Fibroblast of skin of right biceps (primary cell): Measurements from ENCODE around the gene PCYT1B.
A peak's percentile ranks its signal among the peaks of the same experiment; 100 is the strongest.
"Not testable (repeated sequence)": the region's sequence is repeated elsewhere in the genome, so short reads cannot be mapped to it uniquely, and the experiment has no call there.

Experiments used
- DNase-seq: peaks from one replicate; pipeline ENCODE4 v3.0.0-alpha.2; 2013

Gene PCYT1B

DNA sequence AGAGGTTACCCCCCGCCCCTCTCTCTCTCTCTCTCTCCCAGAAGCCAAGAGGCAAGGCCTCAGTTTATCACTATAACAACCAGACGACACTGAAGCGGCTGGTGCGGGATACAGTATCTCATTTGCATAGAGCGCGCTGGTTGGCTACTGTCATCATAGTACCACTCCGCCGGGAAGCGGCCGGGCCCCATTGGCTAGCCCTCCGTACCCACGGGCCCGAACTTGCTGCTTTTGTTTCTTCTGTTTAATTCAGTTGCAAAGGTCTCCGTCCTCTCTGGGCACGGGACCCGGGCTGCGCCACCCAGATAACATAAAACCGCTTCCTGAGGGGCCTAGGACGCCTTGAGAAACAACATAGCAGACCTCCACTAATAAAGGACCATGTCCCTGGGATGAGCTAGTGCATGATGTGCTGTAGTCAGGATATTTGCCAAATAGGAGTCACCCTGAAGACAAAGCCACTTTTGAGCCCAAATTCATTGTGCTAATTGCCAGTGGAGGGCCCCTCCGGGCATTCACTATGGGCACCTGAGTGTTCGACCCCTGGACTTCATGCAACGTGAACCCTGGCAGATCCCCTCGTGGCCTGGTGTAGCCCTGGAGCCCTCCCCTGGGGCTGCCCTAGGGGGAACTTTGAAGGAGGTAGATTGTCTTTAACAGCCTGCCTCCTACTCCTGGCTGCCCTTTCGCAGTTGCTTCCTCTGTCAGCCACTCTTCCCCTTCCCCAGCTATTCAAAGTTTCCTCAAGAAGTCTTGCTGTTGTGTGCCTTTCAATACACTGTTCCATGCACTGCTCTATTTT, at the start of gene PCYT1B:
Gene PCYT1B (minus strand): TSS at position 91 of the 802 bp plus-strand sequence. CDS start 242 bp downstream, outside the sequence.
- DNase-seq: peak; percentile 69

DNA sequence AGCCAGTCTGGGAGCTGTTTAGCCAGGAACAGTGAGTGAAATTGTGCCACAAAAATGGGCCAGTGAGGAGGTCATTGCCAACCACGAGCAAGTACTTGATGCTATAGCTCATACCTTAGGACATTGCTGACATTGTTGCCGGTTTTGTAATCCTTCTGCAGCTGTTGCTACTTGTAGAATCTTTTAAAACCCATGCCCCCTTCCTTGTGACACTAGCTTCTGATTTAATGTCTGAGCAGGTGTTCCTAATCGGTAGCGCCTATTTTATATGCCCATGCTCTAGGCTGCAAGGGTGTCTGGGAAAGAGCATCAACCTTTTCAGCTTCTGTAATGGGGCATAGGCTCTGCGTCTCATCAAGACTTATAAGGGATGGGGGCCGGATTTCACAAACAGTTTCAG, 49.1 kb upstream of the PCYT1B start:
- DNase-seq: no peak

DNA sequence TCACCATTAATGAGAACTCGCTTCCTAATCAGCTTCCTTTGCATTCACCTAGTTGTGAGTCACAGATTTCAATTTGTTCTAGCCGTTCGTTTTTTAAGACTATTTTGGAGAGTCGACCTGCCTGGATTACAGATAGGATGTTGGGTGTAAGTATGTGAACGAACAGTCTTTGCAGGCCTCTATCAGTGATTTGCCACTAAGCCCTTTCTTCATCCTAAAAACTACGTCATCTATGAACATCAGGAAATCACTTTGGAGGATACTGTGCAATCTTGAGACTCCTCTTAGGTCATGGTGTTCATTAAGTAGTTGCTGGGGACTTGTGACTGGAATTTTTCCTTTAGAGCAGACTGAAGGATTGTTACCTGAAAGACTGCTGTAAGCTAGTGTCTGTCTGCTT, 47.7 kb upstream of the PCYT1B start:
- DNase-seq: peak; percentile 1

DNA sequence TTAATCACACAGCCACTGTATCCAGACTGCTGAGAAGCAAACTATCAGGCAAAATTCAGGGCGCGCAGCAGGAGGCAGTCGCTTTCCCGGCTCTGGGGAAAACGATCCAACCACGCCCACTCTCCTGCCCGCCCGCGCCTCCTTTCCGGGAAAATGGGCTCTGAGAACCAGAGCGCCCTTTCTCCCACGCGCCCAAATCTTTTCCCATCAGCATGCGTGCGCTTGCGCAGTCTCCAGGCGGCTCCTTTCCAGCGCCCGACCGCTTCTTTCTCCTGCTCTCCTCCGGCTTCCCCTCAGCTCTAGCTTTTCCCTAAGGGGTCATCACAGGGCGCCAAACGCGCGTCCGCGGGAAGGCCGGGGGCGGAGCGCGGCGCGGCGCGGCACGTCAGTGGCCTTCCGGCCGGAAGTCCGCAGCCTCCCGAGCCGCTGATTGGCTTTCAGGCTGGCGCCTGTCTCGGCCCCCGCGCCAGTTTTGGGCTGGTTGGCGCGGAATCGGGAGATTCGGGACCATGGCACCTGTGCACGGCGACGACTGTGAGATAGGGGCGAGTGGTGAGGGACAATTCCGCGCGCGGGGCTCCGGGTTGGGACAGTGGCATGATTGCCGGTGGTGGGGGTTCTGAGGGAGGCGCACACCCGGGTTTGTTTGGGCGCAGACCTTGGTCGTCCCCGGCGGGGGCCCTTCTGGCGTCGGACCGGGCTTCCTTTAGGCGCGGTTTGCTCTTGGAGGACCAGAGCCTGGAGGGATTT, 46.5 kb upstream of the PCYT1B start, which contains the start of gene POLA1:
Gene POLA1 (plus strand): TSS at position 466 of the 750 bp plus-strand sequence. CDS start 44 bp downstream, at position 510.
- DNase-seq: peak; percentile 96

DNA sequence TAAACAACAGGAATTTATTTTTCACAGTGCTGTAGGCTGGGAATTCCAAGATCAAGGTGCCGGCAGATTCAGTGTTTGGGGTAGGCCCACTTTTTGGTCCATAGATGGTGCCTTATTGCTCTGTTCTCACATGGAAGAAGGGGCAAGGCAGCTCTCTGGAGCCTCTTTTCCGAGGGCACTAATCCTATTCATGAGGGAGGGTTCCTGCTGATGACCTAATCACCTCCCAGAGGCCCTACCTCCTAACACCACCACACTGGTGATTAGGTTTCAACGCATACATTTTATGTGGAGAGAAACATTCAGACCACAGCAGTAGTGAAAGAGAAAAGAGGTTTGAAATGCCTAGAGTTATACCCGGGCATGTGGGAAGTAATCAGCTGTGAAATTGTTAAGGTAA, 45.2 kb upstream of the PCYT1B start:
- DNase-seq: no peak

DNA sequence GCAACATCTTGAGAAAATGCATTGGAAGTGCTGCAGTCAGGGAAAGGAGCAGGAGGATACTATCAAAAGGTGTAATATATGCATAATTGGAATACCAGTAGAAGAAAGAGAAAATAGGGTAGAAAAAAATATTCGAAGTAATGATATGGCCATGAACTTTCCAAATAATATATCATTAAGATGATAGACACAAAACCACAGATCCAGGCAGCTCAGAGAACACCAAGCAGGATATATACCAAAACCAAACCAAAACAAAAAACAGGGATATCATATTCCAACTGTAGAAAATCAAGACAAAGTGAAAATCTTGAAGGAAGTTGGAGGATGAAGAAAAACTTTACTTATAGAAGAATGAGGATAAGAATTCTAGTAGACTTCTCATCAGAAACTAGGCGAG, 36.9 kb upstream of the PCYT1B start:
- no peak for DNase-seq

DNA sequence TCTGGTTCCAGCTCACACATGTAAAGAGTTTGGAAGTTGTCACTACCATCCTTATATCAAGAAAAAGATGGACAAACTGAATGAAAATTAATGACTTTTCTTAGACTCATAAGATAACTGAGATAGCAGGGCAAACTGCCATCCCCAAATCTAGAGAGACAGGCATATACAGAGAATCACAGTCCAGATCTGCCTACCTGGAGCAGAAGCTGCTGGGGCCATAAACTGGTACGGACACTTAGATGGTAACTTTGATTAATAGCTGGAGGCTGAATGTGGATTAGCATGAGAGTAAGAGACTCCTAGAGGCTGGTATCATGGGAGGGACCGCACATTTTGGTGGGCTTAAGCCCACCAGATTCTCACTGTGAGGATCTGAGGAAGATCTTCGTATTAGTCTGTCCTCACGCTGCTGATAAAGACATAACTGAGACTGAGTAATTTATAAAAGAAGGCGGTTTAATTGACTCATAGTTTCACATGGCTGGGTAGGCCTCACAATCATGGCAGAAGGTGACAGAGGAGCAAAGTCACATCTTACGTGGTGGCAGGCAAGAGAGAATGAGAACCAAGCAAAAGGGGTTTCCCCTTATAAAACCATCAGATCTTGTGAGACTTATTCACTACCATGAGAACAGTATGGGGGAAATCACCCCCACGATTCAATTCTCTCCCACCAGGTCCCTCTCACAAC, 35.7 kb upstream of the PCYT1B start:
- DNase-seq: no peak

DNA sequence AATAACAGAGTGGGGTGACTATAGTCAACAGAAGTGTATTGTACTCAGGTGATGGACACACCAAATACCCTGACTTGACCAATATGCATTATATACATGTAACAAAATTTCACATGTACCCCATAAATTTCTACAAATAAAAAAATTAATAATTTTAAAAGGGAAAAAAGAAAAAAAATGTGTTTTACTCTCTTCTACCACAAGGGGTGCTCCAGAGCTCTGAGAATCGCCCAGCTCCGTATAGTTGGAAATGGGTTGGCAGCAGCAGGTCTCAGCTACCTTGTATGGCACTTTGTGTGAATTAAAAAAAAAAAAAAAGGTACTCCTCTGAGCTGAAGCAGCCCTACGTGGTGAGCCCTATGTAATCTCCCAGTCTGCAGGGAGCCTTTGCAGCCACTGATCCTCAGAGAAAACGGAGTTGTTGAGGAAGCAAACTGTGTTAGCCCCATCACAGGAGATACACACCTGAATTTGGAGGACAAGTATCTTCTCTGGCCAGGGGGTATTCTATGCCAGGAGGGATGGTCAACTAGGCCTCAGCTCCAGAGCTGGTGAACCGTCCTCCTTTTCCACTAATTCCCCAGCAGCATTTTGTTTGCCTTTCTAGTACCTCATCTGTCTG, 29.4 kb upstream of the PCYT1B start:
- no peak for DNase-seq

DNA sequence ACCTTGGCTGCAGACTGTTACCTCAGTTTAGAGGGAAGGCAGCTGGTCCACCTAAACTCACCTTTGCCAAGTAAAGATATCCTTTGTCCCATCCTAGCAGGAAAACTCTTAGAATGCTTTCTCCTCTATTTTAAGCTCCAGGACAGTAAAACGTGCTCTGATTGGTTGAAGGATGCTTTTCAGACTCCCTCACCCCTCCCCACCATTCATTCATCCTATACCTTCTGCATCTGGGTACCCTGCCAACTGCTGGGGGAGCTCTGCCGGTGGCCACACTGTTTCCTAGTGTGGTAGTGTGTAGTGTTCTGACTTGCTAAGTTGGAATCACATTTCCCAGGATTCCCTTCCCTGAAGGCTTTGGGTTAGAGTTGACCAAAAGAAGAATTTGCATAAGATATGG, 26.3 kb upstream of the PCYT1B start:
- no peak for DNase-seq

DNA sequence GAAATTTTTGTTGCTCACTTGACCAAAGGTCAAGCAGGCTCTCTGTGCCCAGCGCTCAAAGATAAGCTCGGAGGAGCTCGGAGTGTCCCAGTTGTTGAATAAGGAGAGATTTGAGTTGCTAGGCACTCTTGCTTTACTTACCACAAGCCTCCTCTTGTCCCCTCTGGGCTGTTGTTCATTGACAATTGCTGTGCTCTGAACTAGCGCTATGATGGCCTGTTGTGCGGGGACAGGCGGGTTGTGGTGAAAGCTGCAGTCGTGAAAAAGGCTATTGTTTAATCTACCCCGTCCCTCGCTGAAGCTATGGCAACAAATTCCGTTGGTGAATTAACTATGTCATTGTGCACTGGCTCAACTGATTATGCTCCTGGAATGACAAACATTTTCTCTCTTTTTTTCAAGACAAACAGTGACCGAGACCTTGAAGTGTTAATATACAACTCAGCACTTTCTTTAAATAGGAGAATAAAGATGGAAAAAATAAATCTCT, 25.6 kb upstream of the PCYT1B start:
- DNase-seq: no peak

DNA sequence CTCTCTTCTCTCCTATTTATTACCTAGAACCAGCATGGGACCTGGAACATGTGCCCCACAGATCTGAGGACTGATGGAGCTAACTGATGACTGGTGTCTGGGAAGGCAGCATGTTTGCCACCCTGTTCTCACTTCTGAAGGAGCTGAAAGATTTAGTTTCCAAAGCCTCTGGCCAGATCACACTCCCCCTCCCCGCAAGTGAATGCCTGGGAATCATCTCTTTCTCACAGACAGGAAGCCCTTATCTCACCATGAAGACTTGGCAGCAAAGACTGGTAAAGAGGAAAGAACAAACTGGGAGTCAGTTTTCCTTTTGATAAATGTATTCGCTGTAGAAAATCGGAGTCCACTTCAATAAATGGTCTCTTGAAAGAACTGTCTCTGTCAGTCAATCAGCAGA, 21.0 kb upstream of the PCYT1B start:
- DNase-seq: no peak

DNA sequence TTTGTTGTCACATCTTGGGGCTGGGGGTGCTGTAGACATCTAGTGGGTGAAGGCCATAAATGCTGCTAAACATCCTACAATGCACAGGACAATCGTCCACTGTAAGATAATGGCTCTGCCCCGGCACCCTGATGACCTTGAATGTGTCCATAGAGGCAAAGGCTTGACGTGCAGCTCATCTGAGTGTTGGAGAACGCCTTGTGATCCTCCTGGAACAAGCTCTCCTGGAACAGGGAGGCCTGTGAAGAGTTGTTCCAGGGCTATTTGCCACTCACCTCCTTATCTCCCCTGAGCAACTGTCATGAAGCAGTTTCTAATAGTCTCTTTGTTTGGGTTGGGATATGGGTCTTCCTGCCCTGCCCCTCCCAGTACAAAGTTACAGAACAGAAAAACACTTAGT, 15.2 kb upstream of the PCYT1B start:
- no peak for DNase-seq

DNA sequence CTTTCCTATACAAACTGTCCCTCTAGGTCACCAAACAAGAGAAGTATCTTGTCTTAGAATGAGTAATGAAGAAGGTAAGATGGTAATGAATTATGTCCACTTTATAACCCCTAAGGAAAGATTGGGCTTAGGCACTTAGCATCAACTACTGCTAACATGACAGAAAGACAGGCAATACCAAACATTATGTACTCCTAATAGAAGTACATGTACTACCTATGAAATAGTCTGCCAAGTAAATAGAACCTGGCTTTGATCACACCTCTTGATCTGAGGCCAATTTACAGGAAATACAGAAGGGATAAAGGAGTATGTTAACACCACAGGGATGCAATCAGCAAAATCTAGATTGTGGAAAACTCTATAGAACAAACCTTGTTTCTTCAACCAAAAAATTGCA, 14.1 kb upstream of the PCYT1B start:
- DNase-seq: no peak

DNA sequence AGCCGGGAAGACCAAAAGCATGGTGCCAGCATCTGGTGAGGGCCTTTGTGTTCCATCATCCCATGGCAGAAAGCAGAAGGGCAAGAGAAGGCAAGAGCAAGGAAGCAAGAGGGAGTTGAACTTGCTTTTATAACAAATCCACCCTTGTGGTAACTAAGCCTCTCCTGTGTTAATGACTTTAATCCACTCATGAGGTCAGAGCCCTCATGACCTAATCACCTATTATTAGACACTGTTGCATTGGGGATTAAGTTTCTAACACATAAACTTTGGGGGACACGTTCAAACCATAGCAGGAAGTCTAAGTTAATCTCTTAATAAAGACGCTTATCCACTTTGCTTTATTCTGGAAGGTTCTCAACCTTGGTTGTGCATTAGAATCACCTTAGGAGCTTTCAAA, 12.5 kb upstream of the PCYT1B start:
- DNase-seq: no peak

DNA sequence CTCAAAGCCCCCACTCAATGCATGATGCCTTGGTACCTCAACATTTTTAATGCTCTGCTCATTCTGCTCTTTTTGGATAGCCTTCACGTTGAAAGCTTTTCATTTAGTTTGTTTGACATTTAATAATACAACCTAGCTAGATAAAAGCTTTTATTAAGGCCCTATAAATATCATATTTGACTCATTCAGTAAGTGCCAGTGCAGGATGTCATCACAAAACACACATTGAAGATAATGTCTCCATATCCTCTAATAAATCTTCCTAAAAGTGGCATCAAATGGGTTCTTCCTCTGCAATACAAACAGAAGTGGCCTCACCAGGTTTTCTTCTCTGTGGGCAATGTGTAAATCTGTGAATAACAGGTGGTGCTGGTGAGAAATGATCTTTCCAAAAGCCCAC, 12.0 kb upstream of the PCYT1B start:
- no peak for DNase-seq

DNA sequence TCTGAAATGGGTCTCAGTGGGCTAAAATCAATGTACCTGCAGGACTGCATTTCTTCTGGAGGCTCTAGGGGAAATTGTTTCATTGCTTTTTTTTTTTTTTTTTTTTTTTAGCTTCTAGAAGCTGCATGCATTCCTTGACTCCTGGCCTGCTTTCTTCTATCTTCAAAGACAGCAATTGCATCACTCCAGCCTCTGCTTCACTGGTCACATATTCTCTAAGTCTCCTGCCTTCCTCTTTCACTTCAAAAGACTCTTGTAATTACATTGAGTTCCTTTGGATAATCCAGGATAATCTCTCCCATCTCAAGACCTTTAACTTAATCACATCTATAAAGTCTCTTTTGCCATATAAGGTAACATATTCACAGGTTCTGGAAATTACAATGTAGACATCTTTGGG, 11.3 kb upstream of the PCYT1B start:
- no peak for DNase-seq

DNA sequence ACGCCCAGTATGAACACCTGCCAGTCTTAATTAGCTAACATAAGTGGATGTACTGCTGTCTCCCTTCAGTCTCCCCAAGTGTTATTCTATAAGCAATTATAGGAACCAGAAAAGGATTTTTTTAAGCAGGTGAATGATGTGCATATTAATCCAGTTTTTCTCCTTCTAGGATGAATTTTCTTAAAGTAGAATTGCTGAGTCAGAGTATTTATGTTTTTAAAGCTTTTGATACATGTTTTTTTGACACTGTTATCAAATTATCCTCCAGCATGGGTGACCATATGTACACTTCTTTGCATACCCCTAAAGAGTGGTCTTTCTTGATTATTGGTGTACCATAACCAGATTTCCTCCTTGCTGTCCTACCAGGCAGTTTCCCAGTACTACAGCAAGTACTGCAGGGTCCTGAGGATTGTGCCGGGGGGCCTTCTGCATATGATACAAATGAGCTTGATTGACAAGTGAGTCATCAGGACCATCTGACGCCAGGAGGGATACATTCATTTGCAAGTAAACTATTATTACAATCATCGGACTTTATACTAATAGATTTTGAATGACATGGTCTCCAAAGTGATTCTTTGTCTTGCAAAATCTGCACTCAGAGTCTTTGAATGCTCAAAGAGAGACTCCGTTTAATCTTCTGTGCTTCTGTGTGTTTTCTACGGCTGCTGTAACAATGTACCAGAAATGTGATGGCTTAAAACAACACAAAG, 10.7 kb upstream of the PCYT1B start:
- DNase-seq: no peak

DNA sequence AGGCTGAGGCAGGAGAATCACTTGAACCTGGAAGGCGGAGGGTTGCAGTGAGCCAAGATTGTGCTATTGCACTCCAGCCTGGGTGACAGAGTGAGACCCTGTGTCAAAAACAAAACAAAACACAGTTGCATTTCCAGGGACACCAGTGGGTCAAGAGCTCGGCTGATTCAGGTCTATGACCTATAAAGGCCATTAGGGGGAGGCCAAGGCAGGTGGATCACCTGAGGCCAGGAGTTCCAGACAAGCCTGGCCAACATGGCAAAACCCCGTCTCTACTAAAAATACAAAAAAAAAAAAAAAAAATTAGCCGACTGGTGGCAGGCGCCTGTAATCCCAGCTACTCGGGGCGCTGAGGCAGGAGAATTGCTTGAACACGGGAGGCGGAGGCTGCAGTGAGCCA, 8.5 kb upstream of the PCYT1B start:
- DNase-seq: not testable (repeated sequence)

DNA sequence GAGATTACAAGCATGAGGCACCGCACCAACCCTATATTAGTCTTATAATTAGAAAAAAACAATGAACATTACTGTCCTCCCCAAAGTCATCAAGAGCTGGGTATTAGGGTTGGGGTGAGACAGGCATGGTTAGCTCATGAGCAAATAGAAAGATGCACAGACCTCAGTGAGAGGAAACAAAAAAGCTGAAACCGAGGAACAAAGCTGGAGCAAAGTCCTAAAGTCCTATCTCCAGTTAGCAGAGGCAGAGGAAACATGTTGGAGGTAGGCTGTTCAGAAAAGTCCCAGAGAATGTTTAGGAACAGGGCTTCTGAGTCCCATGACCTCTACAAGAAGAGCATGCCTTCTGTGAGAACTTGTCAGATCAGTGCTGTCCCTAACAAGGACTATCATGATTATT, 4.6 kb upstream of the PCYT1B start:
- no peak for DNase-seq

DNA sequence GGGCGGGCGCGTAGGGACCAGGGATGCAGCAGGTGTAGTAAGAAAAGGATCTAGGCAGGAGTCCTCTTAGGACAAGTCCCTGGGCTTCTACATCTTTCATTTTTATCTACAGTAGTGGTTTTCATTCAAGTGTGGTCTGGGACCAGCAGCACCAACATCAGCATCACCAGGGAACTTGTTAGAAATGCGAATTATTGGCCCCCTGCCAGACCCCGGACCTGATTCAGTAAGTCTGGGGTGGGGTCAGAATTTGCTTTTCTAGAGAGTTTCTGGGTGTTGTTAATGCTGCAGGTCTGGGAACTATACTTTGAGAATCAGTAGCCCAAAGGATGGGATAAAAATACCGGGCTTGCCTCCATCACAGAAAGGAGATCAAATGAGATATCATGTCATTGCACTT, 1.3 kb upstream of the PCYT1B start:
- no peak for DNase-seq

DNA sequence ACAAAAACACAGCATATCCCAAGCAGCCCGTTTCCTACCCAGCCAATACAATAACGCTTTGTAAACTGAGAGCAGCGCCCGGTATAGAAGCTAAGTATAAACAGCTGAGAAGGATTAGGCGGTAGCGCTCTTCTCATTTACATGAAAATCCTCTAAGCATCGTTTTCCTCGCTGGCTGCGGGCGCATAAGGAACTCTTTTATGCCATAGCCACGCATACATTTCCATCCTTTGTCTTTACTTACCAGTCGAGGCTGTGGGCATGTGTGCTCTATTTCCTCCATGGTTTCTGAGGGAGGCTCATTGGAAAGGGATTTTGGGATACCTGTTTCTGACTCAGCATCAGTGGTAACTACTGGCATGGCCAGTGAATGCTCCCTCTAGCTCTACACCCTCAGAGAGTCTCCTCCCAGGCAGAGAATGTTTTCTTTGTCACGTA, 383 bp downstream of the PCYT1B start:
- peak; percentile 9 for DNase-seq

DNA sequence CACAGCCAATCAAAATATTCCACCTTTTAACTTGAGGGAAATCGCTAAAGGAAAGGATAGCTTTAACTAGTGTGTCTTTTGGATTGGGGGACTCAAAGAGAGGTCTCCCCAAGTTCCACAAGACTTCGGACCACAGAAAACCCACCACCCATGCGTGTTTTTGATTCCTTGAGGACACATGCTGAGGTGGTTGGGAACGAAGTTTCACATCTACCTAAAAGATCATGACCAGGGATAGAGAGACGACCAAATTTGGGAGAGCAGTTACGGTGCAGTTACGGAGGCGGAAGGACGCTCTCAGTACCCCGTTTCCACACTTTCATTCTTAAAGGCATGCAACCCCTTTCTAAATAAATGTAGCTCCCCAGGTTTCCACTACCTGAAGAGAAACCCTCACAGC, 1.1 kb downstream of the PCYT1B start:
- DNase-seq: no peak
